Left ventricle myocardium inferior (tissue), 1 donor: ENCODE results near the gene PLSCR3. TPM values are rescaled to one million over a fixed set of nuclear protein-coding genes. Genes with fewer than 3 reads are reported as not detected.

Experiments used
- DNase-seq: peaks from one replicate; pipeline ENCODE4 v3.0.0-alpha.2; 2020
- H3K27ac ChIP-seq: fragments of 200-600 bp; replicated peaks from 2 replicates; pipeline ENCODE4 v1.8.0; 2021
- H3K27me3 ChIP-seq: fragments of 200-600 bp; 2 replicates; pipeline ENCODE4 v1.8.0; 2021; ENCODE audit warnings: low read depth
- H3K36me3 ChIP-seq: fragments of 200-600 bp; 2 replicates; pipeline ENCODE4 v1.8.0; 2021
- H3K4me1 ChIP-seq: fragments of 200-600 bp; 2 replicates; pipeline ENCODE4 v1.8.0; 2021
- H3K4me3 ChIP-seq: fragments of 200-600 bp; 2 replicates; pipeline ENCODE4 v1.8.0; 2021; ENCODE audit warnings: mild to moderate bottlenecking, moderate library complexity
- H3K9me3 ChIP-seq: fragments of 200-600 bp; replicated peaks from 2 replicates; pipeline ENCODE4 v1.8.0; 2021
- CTCF ChIP-seq: fragments of 200-600 bp; IDR thresholded peaks from 2 replicates; pipeline ENCODE4 v1.8.0; 2021; ENCODE audit warnings: antibody characterized with exemption, mild to moderate bottlenecking, borderline replicate concordance
- intact Hi-C: fragments of 100-400 bp; cut with micrococcal nuclease; formaldehyde crosslinking; loops from one replicate; pipeline ENCODE4 v1.11.0; 2022
- total RNA-seq: library from RNA; stranded (reverse); fragmentation: NEBNext Ultra II Directional; extraction: Animal tissue kit (Norgen Biotek cat#: 25700); gene quantifications from one replicate; pipeline ENCODE4 v1.2.1, GENCODE V29; 2021
- donor health status: DM: no; HTN: yes; CAD: no; lungs with severe emphysema.

Gene PLSCR3
- total RNA-seq, 1 donor from 2014 or later: 20.1 TPM

- H3K4me3 ChIP-seq: no peak within 1 kb of the TSS
- H3K9me3 ChIP-seq: no peaks in the 10 kb centered on the region
- peak within 1 kb of the TSS; percentile 37 for H3K27ac ChIP-seq
- intact Hi-C loops: no loop called here
- H3K4me1 ChIP-seq: peaks cover 56% of the 10 kb centered on the region
- no peaks in the 10 kb centered on the region for H3K36me3 ChIP-seq
- TF ChIP-seq CTCF: no peak
- no peaks in the 10 kb centered on the region for H3K27me3 ChIP-seq
- DNase-seq: peak; percentile 53
These were observed 39.3 kb downstream of the PLSCR3 start, which contains the start of gene TMEM95 for GRCh38 chr17:7355053-7355452. Gene TMEM95 (plus strand): TSS chr17:7355156. CDS start chr17:7355205, 49 bp downstream.

- peaks cover 63% of the 10 kb centered on the region for H3K4me1 ChIP-seq
- no peaks in the 10 kb centered on the region for H3K9me3 ChIP-seq
- no peaks in the 10 kb centered on the region for H3K27me3 ChIP-seq
- peak overlapping the region; percentile 37 for H3K27ac ChIP-seq
- no peaks in the 10 kb centered on the region for H3K36me3 ChIP-seq
- no peak for DNase-seq
- intact Hi-C loops: no loop called here
- no peak for TF ChIP-seq CTCF
- H3K4me3 ChIP-seq: no peak overlapping the region
These were observed 40.0 kb downstream of the PLSCR3 start for GRCh38 chr17:7354262-7354843.

GRCh38 chr17:7352910-7353635, 41.3 kb downstream of the PLSCR3 start:
- H3K27ac ChIP-seq: peak overlapping the region; percentile 99
- no peaks in the 10 kb centered on the region for H3K27me3 ChIP-seq
- peaks cover 72% of the 10 kb centered on the region for H3K4me1 ChIP-seq
- intact Hi-C loops: no loop called here
- H3K36me3 ChIP-seq: no peaks in the 10 kb centered on the region
- DNase-seq: no peak
- no peak for TF ChIP-seq CTCF
- H3K9me3 ChIP-seq: no peaks in the 10 kb centered on the region
- H3K4me3 ChIP-seq: peak overlapping the region; percentile 87

- peak overlapping the region; percentile 99 for H3K27ac ChIP-seq
- TF ChIP-seq CTCF: no peak
- intact Hi-C loops: no loop called here
- H3K4me1 ChIP-seq: peaks cover 72% of the 10 kb centered on the region
- no peaks in the 10 kb centered on the region for H3K9me3 ChIP-seq
- DNase-seq: no peak
- H3K27me3 ChIP-seq: no peaks in the 10 kb centered on the region
- H3K36me3 ChIP-seq: no peaks in the 10 kb centered on the region
- peak overlapping the region; percentile 87 for H3K4me3 ChIP-seq
These were observed 41.8 kb downstream of the PLSCR3 start for GRCh38 chr17:7352503-7352889.

GRCh38 chr17:7351665-7352502, 42.4 kb downstream of the PLSCR3 start, which contains the start of gene KCTD11:
Gene KCTD11 (plus strand): TSS chr17:7352162.
- Histone ChIP-seq H3K4me1 (peaks cover 72% of the 10 kb centered on the region), H3K36me3 (no peaks in the 10 kb centered on the region), H3K27ac (peak within 1 kb of the TSS; percentile 99), H3K4me3 (peak within 1 kb of the TSS; percentile 87), H3K27me3 (no peaks in the 10 kb centered on the region), H3K9me3 (no peaks in the 10 kb centered on the region)
- DNase-seq: peak; percentile 94
- peak; percentile 70 for TF ChIP-seq CTCF
- intact Hi-C loops: no loop called here
